ENCODE results near the gene CLDN5. TPM values are rescaled to one million over a fixed set of nuclear protein-coding genes. Genes with fewer than 3 reads are reported as not detected.

The CLDN5 gene
- total and polyA plus RNA-seq, 2 of the 8 experiments (the other 6 are each of a cell fraction or from before 2014, with no cell fraction given) = 1.2 to 1.6 TPM

GRCh38 chr22:19478901-19479354 is 45.3 kb downstream of the CLDN5 start, which contains the start of gene UFD1:
Gene UFD1, minus strand, starts transcription at chr22:19479193. Its CDS starts 108 bp downstream, at chr22:19479085.
- peak within 1 kb of the TSS; percentile 100 for H3K27ac ChIP-seq (ENCODE audit: low read depth, low read length)
- no peaks in the 10 kb centered on the region for H3K27me3 ChIP-seq (replicated peaks in 1 of 4; ENCODE audit: control insufficient read depth in 3 of 4, extremely low read depth in 1 of 4, insufficient read depth in 3 of 4, low read length in 3 of 4)
- H4K91ac ChIP-seq (replicated peaks; ENCODE audit: insufficient read length, low read length) = peak within 1 kb of the TSS; percentile 38
- POLR2A ChIA-PET (ENCODE audit: partially characterized antibody) = interaction anchor here (0.6 to 3.7 kb wide), 24 partner anchors 10 to 363 kb away, joined by 3 to 33 read pairs (median 4); partner anchors contain the start of genes C22orf39, HIRA and MRPL40
- H3K79me1 ChIP-seq (ENCODE audit: low read depth, low read length) = peaks cover 5% of the 10 kb centered on the region
- peaks cover 4 to 14% (median 8%) of the 10 kb centered on the region in 4 experiments for H3K36me3 ChIP-seq (ENCODE audit: control insufficient read depth in 2 of 4, insufficient read depth in 4 of 4, low read length in 3 of 4)
- H4K20me1 ChIP-seq (replicated peaks in 1 of 2; ENCODE audit: control insufficient read depth in 1 of 2, insufficient read depth in 2 of 2, low read length in 2 of 2) = peaks cover 0 to 11% of the 10 kb centered on the region in 2 experiments
- peaks cover 3 to 48% of the 10 kb centered on the region in 2 experiments; a peak in 3 of 4 replicates for H3K79me2 ChIP-seq (ENCODE audit: control insufficient read depth in 1 of 2, insufficient read depth in 2 of 2, low read length in 2 of 2)
- H4K8ac ChIP-seq (ENCODE audit: extremely low read depth, insufficient read depth, low read length) = peak within 1 kb of the TSS; percentile 98
- peaks cover 0 to 8% (median 1%) of the 10 kb centered on the region in 4 experiments; a peak in 2 of 7 replicates for H3K4me1 ChIP-seq (replicated peaks in 1 of 4; ENCODE audit: control insufficient read depth in 3 of 4, insufficient read depth in 4 of 4, low read length in 3 of 4)
- peak within 1 kb of the TSS; percentile 100 for H2AFZ ChIP-seq (ENCODE audit: low read length)
- H2BK5ac ChIP-seq (ENCODE audit: low read depth, low read length) = peak within 1 kb of the TSS; percentile 94
- peak within 1 kb of the TSS; percentile 99 for H3K18ac ChIP-seq (ENCODE audit: extremely low read depth, low read length)
- peak within 1 kb of the TSS; percentile 87 to 99 (median 94) for H3K4me3 ChIP-seq (ENCODE audit: extremely low read depth in 1 of 4, insufficient read depth in 2 of 4, low read depth in 3 of 4, low read length in 4 of 4)
- peak within 1 kb of the TSS; percentile 58 for H3K4ac ChIP-seq (replicated peaks; ENCODE audit: insufficient read length, low read depth, low read length)
- peak within 1 kb of the TSS; percentile 89; the same call in 1 of the 2 replicates for H2BK15ac ChIP-seq (ENCODE audit: low read length)
- H3K23ac ChIP-seq (ENCODE audit: insufficient read length) = no peak within 1 kb of the TSS
- peak within 1 kb of the TSS; percentile 95 to 99 (median 97) for H3K9ac ChIP-seq (replicated peaks in 1 of 4; ENCODE audit: extremely low read depth in 1 of 4, low read depth in 3 of 4, low read length in 3 of 4)
- peaks cover 14% of the 10 kb centered on the region for H3K23me2 ChIP-seq (ENCODE audit: low read depth, low read length)
- no peak within 1 kb of the TSS for H2BK20ac ChIP-seq (ENCODE audit: low read length)
- CTCF ChIA-PET (ENCODE audit: partially characterized antibody) = no interaction called here
- DNase-seq (ENCODE audit: low read depth in 1 of 2, low spot score in 2 of 2) = peak in 1 of 2 experiments; percentile 88
- H3K9me3 ChIP-seq (ENCODE audit: insufficient read depth in 2 of 2, low read depth in 1 of 2, low read length in 1 of 2) = no peaks in the 10 kb centered on the region
- FAIRE-seq = no peak
- peak within 1 kb of the TSS; percentile 94; the same call in 1 of the 2 replicates for H2BK12ac ChIP-seq (ENCODE audit: low read depth, low read length)
- no peak within 1 kb of the TSS for H2AK5ac ChIP-seq (ENCODE audit: low read depth, low read length)
- H2BK120ac ChIP-seq (replicated peaks; ENCODE audit: low read depth, low read length) = peak within 1 kb of the TSS; percentile 72
- peak within 1 kb of the TSS; percentile 97 for H4K5ac ChIP-seq (ENCODE audit: insufficient read length, low read depth, low read length)
- no peak within 1 kb of the TSS for H3K14ac ChIP-seq (ENCODE audit: insufficient read length)
- 0% methylated on average over 30 of the region's 42 CpGs; no CpG with 5 or more reads in 1 of the 2 experiments for WGBS, 2 experiments (ENCODE audit: extremely low coverage in 1 of 2, insufficient coverage in 1 of 2, insufficient read length in 1 of 2, insufficient replicate concordance in 2 of 2, low coverage in 1 of 2, low lambda C conversion rate in 2 of 2, missing lambda C conversion rate in 1 of 2)
- H3K56ac ChIP-seq (replicated peaks; ENCODE audit: insufficient read length, low read depth, low read length) = peak within 1 kb of the TSS; percentile 84
- H3K4me2 ChIP-seq (ENCODE audit: insufficient read depth in 1 of 2, low read depth in 2 of 2, low read length in 2 of 2) = peak within 1 kb of the TSS; percentile 61 to 99
- TF ChIP-seq KDM1A (IDR thresholded peaks at IDR 0.05; ENCODE audit: borderline replicate concordance, low read length) = no peak
- no peak for TF ChIP-seq CHD2 (IDR thresholded peaks at IDR 0.05; ENCODE audit: low read length)
- TF ChIP-seq FOSL1 (IDR thresholded peaks at IDR 0.05; ENCODE audit: insufficient read depth, low read depth, low read length) = no peak
- no peak for TF ChIP-seq SIN3A (conservative IDR thresholded peaks at IDR 0.05 in 1 of 2, IDR thresholded peaks at IDR 0.05 in 1 of 2; ENCODE audit: low read depth in 1 of 2, low read length in 2 of 2)
- TF ChIP-seq GABPA (IDR thresholded peaks at IDR 0.05; ENCODE audit: borderline replicate concordance, insufficient read depth, low read length) = no peak
- TF ChIP-seq GTF2F1 (IDR thresholded peaks at IDR 0.05; ENCODE audit: borderline replicate concordance, low read depth, low read length) = no peak
- no peak for TF ChIP-seq HDAC6 (IDR thresholded peaks at IDR 0.05; ENCODE audit: low read depth, low read length)
- no peak for TF ChIP-seq RNF2 (IDR thresholded peaks at IDR 0.05; ENCODE audit: borderline replicate concordance, low read depth, low read length, missing control alignments, poor library complexity, severe bottlenecking)
- no peak for TF ChIP-seq TEAD4 (IDR thresholded peaks at IDR 0.05; ENCODE audit: low read depth, low read length)
- peak; percentile 75; the same call in 1 of the 2 replicates for TF ChIP-seq TBP (IDR thresholded peaks at IDR 0.05; ENCODE audit: low read depth, low read length)
- TF ChIP-seq CREB1 (IDR thresholded peaks at IDR 0.05) = no peak
- no peak for TF ChIP-seq BACH1 (IDR thresholded peaks at IDR 0.05; ENCODE audit: low read length)
- no peak for TF ChIP-seq CBX5 (IDR thresholded peaks at IDR 0.05; ENCODE audit: low read depth, low read length)

All from H1 (cell line).